Breast epithelium (tissue), 4 donors: ENCODE data around the gene OCLN. TPM values are rescaled to one million over a fixed set of nuclear protein-coding genes. Genes with fewer than 3 reads are reported as not detected.
"Not testable (repeated sequence)": the region's sequence is repeated elsewhere in the genome, so short reads cannot be mapped to it uniquely, and the experiment has no call there.

Experiments used
- DNase-seq, 2 donors: peaks; one replicate each; pipeline ENCODE4 v3.0.0-alpha.2; 2019; ENCODE audit warnings: low spot score in 2 of 2
- H3K27ac ChIP-seq, 2 donors: fragments of 200-600 bp; sonication (generic) in 1 of 2; one replicate each; pipeline ENCODE4 v1.5.1; 2016 to 2019; ENCODE audit warnings: mild to moderate bottlenecking in 1 of 2
- H3K27me3 ChIP-seq, 2 donors: fragments of 200-600 bp; sonication (generic) in 1 of 2; one replicate each; pipeline versions ENCODE4 v1.5.1 to v1.6.0; 2017 to 2019; ENCODE audit warnings: control low read depth in 1 of 2, mild to moderate bottlenecking in 1 of 2
- H3K36me3 ChIP-seq: fragments of 200-600 bp; one replicate; pipeline ENCODE4 v1.5.1; 2019
- H3K4me1 ChIP-seq, 2 donors: fragments of 200-600 bp; sonication (generic); one replicate each; pipeline ENCODE4 v1.5.1; 2016 to 2019; ENCODE audit warnings: control low read depth in 1 of 2
- H3K4me3 ChIP-seq, 3 donors: fragments of 200-600 bp; sonication (generic); 1 replicate in 2 of 3; 2 replicates in 1 of 3; pipeline ENCODE4 v1.5.1; 2016 to 2019; ENCODE audit warnings: mild to moderate bottlenecking in 3 of 3, moderate library complexity in 2 of 3
- H3K9me3 ChIP-seq, 2 donors: fragments of 200-600 bp; sonication (generic) in 1 of 2; one replicate each; pipeline ENCODE4 v1.5.1; 2016 to 2019; ENCODE audit warnings: control low read depth in 1 of 2
- CTCF ChIP-seq, 3 donors: fragments of 450-650 bp; IDR thresholded peaks; one replicate each; pipeline ENCODE4 v1.5.1; 2016 to 2017; ENCODE audit warnings: antibody characterized with exemption in 3 of 3, mild to moderate bottlenecking in 3 of 3, moderate library complexity in 3 of 3
- POLR2A ChIP-seq: fragments of 450-650 bp; IDR thresholded peaks from one replicate; pipeline ENCODE4 v1.6.1; 2016; ENCODE audit warnings: antibody characterized with exemption, mild to moderate bottlenecking, moderate library complexity
- POLR2AphosphoS5 ChIP-seq, 3 donors: sonication (generic); formaldehyde crosslinking; IDR thresholded peaks; one replicate each; pipeline ENCODE4 v1.6.1; 2017; ENCODE audit warnings: antibody characterized with exemption in 3 of 3
- intact Hi-C: fragments of 100-400 bp; cut with DNase I; formaldehyde crosslinking; loops from one replicate; pipeline ENCODE4 v1.15.1; 2023; ENCODE audit warnings: low total_unique reads
- total RNA-seq, 3 donors: library from RNA; depleted of rRNA; stranded (reverse); fragments of >200 nt; gene quantifications; one replicate each; pipeline ENCODE4 v1.1.0, GENCODE V29; 2016

OCLN gene
- total RNA-seq, 3 donors from 2014 or later = 0.48 to 85.6 (median 35.7) TPM

- Histone ChIP-seq H3K4me1 (no peaks in the 10 kb centered on the region), H3K9me3 (no peaks in the 10 kb centered on the region), H3K36me3 (no peaks in the 10 kb centered on the region), H3K27ac (no peak overlapping the region), H3K27me3 (no peaks in the 10 kb centered on the region), H3K4me3 (no peak overlapping the region)
- no peak for DNase-seq
- no peak for TF ChIP-seq POLR2AphosphoS5 (IDR thresholded peaks at IDR 0.05)
- intact Hi-C loops = no loop called here
Measured at GRCh38 chr5:69510694-69511093, 18.1 kb downstream of the OCLN start.

GRCh38 chr5:69512740-69513260 lies 20.2 kb downstream of the OCLN start:
- Histone ChIP-seq H3K27ac (no peak overlapping the region), H3K9me3 (no peaks in the 10 kb centered on the region), H3K27me3 (no peaks in the 10 kb centered on the region), H3K4me1 (no peaks in the 10 kb centered on the region), H3K4me3 (no peak overlapping the region), H3K36me3 (no peaks in the 10 kb centered on the region)
- no peak for DNase-seq
- intact Hi-C loops = no loop called here
- no peak for TF ChIP-seq POLR2A
- TF ChIP-seq CTCF (IDR thresholded peaks at IDR 0.05) = no peak
- no peak for TF ChIP-seq POLR2AphosphoS5 (IDR thresholded peaks at IDR 0.05)

- H3K4me1 ChIP-seq, H3K27me3 ChIP-seq, H3K9me3 ChIP-seq, H3K27ac ChIP-seq, intact Hi-C loops, DNase-seq, H3K36me3 ChIP-seq, H3K4me3 ChIP-seq: not testable (repeated sequence)
Measured at GRCh38 chr5:69515570-69515969, 23.0 kb downstream of the OCLN start.

- no peak for TF ChIP-seq POLR2AphosphoS5 (IDR thresholded peaks at IDR 0.05)
- TF ChIP-seq CTCF (IDR thresholded peaks at IDR 0.05) = no peak
- TF ChIP-seq POLR2A = no peak
- Histone ChIP-seq H3K4me3 (no peak overlapping the region), H3K27me3 (no peaks in the 10 kb centered on the region), H3K27ac (peak overlapping the region in 1 of 2 donors; percentile 83), H3K9me3 (no peaks in the 10 kb centered on the region), H3K36me3 (no peaks in the 10 kb centered on the region), H3K4me1 (no peaks in the 10 kb centered on the region)
- intact Hi-C loops = no loop called here
- no peak for DNase-seq
Measured at GRCh38 chr5:69516769-69517168, 24.2 kb downstream of the OCLN start.

GRCh38 chr5:69517763-69518212 lies 25.2 kb downstream of the OCLN start:
- intact Hi-C loops = no loop called here
- H3K4me1 ChIP-seq = no peaks in the 10 kb centered on the region
- no peak for DNase-seq
- H3K27ac ChIP-seq = peak overlapping the region; percentile 53 to 83
- no peaks in the 10 kb centered on the region for H3K27me3 ChIP-seq
- H3K9me3 ChIP-seq = no peaks in the 10 kb centered on the region
- TF ChIP-seq POLR2AphosphoS5 (IDR thresholded peaks at IDR 0.05) (peak in 1 of 3 donors; percentile 20), CTCF (IDR thresholded peaks at IDR 0.05) (no peak)
- no peak overlapping the region for H3K4me3 ChIP-seq
- H3K36me3 ChIP-seq = no peaks in the 10 kb centered on the region

- Histone ChIP-seq H3K9me3 (no peaks in the 10 kb centered on the region), H3K4me3 (no peak overlapping the region), H3K36me3 (no peaks in the 10 kb centered on the region), H3K4me1 (no peaks in the 10 kb centered on the region), H3K27ac (peak overlapping the region in 1 of 2 donors; percentile 83), H3K27me3 (no peaks in the 10 kb centered on the region)
- DNase-seq = no peak
- intact Hi-C loops = no loop called here
- no peak for TF ChIP-seq POLR2A
- no peak for TF ChIP-seq CTCF (IDR thresholded peaks at IDR 0.05)
- TF ChIP-seq POLR2AphosphoS5 (IDR thresholded peaks at IDR 0.05) = no peak
Measured at GRCh38 chr5:69519285-69519684, 26.7 kb downstream of the OCLN start.
